ENCODE measurements around the gene BAG2.

GRCh38 chr6:57207141-57207540 lies 35.0 kb downstream of the BAG2 start:
- no peak for TF ChIP-seq CTCF (IDR thresholded peaks at IDR 0.05)
- TF ChIP-seq POLR2AphosphoS5 (IDR thresholded peaks at IDR 0.05; ENCODE audit: insufficient read depth in 1 of 2, low read depth in 1 of 2): no peak

All from vagina (tissue), 2 donors.